PC-9 (cell line): ENCODE measurements around the gene CYBC1.

Experiments
- CTCF ChIP-seq: fragments of 200-600 bp; sonication (generic); conservative IDR thresholded peaks from 2 replicates; pipeline ENCODE4 v1.6.1; 2017; ENCODE audit warnings: mixed run types, antibody characterized with exemption, mild to moderate bottlenecking, moderate library complexity
- EZH2 ChIP-seq: fragments of 200-600 bp; sonication (generic); IDR thresholded peaks from 2 replicates; pipeline ENCODE4 v1.8.0; 2017; ENCODE audit warnings: antibody characterized with exemption, low read depth

DNA sequence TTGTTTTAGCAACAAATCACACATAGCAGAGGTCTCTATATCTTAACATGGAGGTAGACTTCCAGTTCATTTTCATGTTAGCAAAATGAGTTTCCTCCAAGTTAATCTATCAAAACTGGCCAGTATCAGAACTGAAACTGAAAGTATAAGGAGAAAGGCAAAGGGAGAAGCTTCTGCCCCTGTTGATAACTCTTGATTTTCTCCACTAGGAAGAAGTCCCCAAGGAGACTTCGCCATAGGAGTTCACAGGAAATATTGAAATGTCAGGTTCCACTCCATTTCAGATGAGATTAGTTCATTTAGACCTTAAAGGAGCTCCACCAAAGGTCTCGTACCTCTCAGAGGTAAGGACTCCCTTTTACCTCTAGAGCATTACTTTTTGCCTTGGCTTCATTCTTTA, 31.0 kb downstream of the CYBC1 start:
- TF ChIP-seq CTCF (no peak), EZH2 (no peak)
